GM19328 (cell line): Measurements from ENCODE around the gene ZBTB7C.

ENCODE experiments used
- ATAC-seq: cut with Tn5 transposase; IDR thresholded peaks from one replicate; pipeline ENCODE4 v1.9.1; 2021; ENCODE audit warnings: mild to moderate bottlenecking, moderate library complexity; ENCODE audit not compliant: unreplicated experiment

Gene ZBTB7C

GRCh38 chr18:48074929-48075706 is 334.1 kb downstream of the ZBTB7C start:
- ATAC-seq, result no peak

- ATAC-seq, result no peak
Measured at GRCh38 chr18:48073211-48073930, 335.8 kb downstream of the ZBTB7C start.

GRCh38 chr18:48072428-48073204 is 336.6 kb downstream of the ZBTB7C start:
- ATAC-seq, result no peak

GRCh38 chr18:48068916-48069445 is 340.2 kb downstream of the ZBTB7C start:
- ATAC-seq, result no peak

GRCh38 chr18:48066225-48066652 is 342.9 kb downstream of the ZBTB7C start:
- ATAC-seq, result no peak

- ATAC-seq, result no peak
Measured at GRCh38 chr18:48065601-48065995, 343.6 kb downstream of the ZBTB7C start.

GRCh38 chr18:48064978-48065600 is 344.1 kb downstream of the ZBTB7C start:
- no peak for ATAC-seq

- ATAC-seq, result no peak
Measured at GRCh38 chr18:48061781-48062570, 347.2 kb downstream of the ZBTB7C start.

GRCh38 chr18:48060970-48061369 is 348.2 kb downstream of the ZBTB7C start:
- no peak for ATAC-seq

- no peak for ATAC-seq
Measured at GRCh38 chr18:48060346-48060745, 348.8 kb downstream of the ZBTB7C start.

GRCh38 chr18:48059455-48060010 is 349.6 kb downstream of the ZBTB7C start:
- ATAC-seq, result no peak

GRCh38 chr18:48058486-48058885 is 350.7 kb downstream of the ZBTB7C start:
- ATAC-seq, result no peak

GRCh38 chr18:48057018-48057417 is 352.2 kb downstream of the ZBTB7C start:
- ATAC-seq, result no peak

GRCh38 chr18:48055351-48055750 is 353.8 kb downstream of the ZBTB7C start:
- ATAC-seq, result no peak

GRCh38 chr18:48053881-48054816 is 355.0 kb downstream of the ZBTB7C start:
- no peak for ATAC-seq

- no peak for ATAC-seq
Measured at GRCh38 chr18:48052842-48053241, 356.3 kb downstream of the ZBTB7C start.

GRCh38 chr18:48051945-48052840 is 357.0 kb downstream of the ZBTB7C start:
- no peak for ATAC-seq

- ATAC-seq, result no peak
Measured at GRCh38 chr18:48050176-48050575, 359.0 kb downstream of the ZBTB7C start.
